Peyer's patch (tissue), 4 donors: ENCODE data around the gene CD3E. TPM values are rescaled to one million over a fixed set of nuclear protein-coding genes. Genes with fewer than 3 reads are reported as not detected.

Source experiments
- DNase-seq, 3 donors: peaks; one replicate each; pipeline ENCODE4 v3.0.0-alpha.2; 2017 to 2019
- H3K27ac ChIP-seq, 4 donors: fragments of 200-600 bp; sonication (generic); one replicate each; pipeline ENCODE4 v1.5.1; 2016 to 2019
- H3K27me3 ChIP-seq, 2 donors: fragments of 200-600 bp; sonication (generic); one replicate each; pipeline ENCODE4 v1.5.1; 2019
- H3K36me3 ChIP-seq, 3 donors: fragments of 200-600 bp; sonication (generic); one replicate each; pipeline ENCODE4 v1.5.1; 2016 to 2019
- H3K4me1 ChIP-seq, 4 donors: fragments of 200-600 bp; sonication (generic); one replicate each; pipeline ENCODE4 v1.5.1; 2016 to 2019
- H3K4me3 ChIP-seq, 4 donors: fragments of 200-600 bp; sonication (generic); 1 replicate in 3 of 4; 2 replicates in 1 of 4; pipeline ENCODE4 v1.5.1; 2016 to 2019; ENCODE audit warnings: mild to moderate bottlenecking in 1 of 4
- H3K9me3 ChIP-seq, 4 donors: fragments of 200-600 bp; sonication (generic); one replicate each; pipeline ENCODE4 v1.5.1; 2016 to 2019; ENCODE audit warnings: mild to moderate bottlenecking in 1 of 4
- CTCF ChIP-seq, 6 experiments: fragments of 450-650 bp in 4 of 6; fragments of 200-600 bp in 2 of 6; sonication (generic) in 1 of 6; IDR thresholded peaks; one replicate each; pipeline ENCODE4 v1.5.1; 2017 to 2019; ENCODE audit warnings: antibody characterized with exemption in 6 of 6, mild to moderate bottlenecking in 3 of 6, moderate library complexity in 1 of 6
- POLR2A ChIP-seq, 2 donors: fragments of 450-650 bp; IDR thresholded peaks; one replicate each; pipeline ENCODE4 v1.5.1; 2017; ENCODE audit warnings: antibody characterized with exemption in 2 of 2, mild to moderate bottlenecking in 2 of 2, moderate library complexity in 2 of 2
- total RNA-seq, 4 donors: library from RNA; depleted of rRNA; stranded (reverse); fragments of >200 nt; gene quantifications; one replicate each; pipeline ENCODE4 v1.1.0, GENCODE V29; 2016

Gene CD3E
- total RNA-seq, 4 donors from 2014 or later = 6.6 to 9.9 (median 8.7) TPM

DNA sequence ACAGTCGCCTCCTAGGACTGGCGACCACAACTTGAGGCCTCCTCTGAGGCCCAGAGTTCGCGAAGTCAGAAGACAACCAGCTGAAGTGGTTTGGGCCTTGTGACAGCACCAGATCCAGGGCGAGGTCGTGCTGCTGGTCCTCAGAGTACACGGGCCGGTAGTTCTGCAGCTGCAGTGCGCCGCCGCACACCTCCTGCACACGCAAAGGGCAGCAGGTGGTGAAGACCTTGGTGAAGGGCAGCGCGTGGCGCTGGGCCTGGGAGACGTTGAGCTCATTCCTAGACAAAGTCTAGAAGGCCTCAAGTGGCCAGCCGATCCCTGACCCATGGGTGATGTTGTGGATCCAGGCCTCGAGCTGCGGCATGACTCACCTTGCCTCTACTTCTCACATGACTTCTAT is 18.2 kb downstream of the CD3E start:
- DNase-seq = no peak
- Histone ChIP-seq H3K27me3 (no peaks in the 10 kb centered on the region), H3K36me3 (no peaks in the 10 kb centered on the region)

DNA sequence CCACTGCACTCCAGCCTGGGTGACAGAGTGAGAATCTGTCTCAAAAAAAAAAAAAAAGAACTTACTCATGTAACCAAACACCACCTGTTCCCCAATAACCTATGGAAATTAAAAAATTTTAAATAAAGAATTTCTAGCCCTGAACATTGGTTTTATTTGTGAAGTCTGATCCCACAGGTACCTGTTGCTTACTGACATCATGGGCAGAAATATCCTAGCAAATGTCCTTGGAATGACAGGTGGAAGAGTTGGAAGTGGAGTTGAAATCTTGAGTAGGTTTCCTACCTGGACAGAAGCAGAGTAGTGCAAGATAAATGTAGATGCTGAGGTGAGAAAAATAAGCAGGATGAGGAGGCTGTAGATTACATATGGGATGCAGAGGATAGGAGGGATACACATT is 20.8 kb downstream of the CD3E start:
- no peaks in the 10 kb centered on the region for H3K9me3 ChIP-seq
- no peaks in the 10 kb centered on the region for H3K36me3 ChIP-seq
- DNase-seq = no peak
- no peak overlapping the region for H3K27ac ChIP-seq
- no peak for TF ChIP-seq POLR2A (IDR thresholded peaks at IDR 0.05)
- H3K4me1 ChIP-seq = peaks cover 0 to 8% (median 2%) of the 10 kb centered on the region in 4 donors
- no peak overlapping the region for H3K4me3 ChIP-seq
- no peaks in the 10 kb centered on the region for H3K27me3 ChIP-seq

More for the DNA sequence above, 18.2 kb downstream of the CD3E start:
- H3K9me3 ChIP-seq = no peaks in the 10 kb centered on the region
- H3K27ac ChIP-seq = no peak overlapping the region
- H3K4me1 ChIP-seq = peaks cover 0 to 17% (median 9%) of the 10 kb centered on the region in 4 donors
- no peak for TF ChIP-seq CTCF (IDR thresholded peaks at IDR 0.05)
- no peak for TF ChIP-seq POLR2A (IDR thresholded peaks at IDR 0.05)
- no peak overlapping the region for H3K4me3 ChIP-seq

- no peak for TF ChIP-seq POLR2A (IDR thresholded peaks at IDR 0.05)
- no peak for TF ChIP-seq CTCF (IDR thresholded peaks at IDR 0.05)
These were observed 24.2 kb downstream of the CD3E start for GRCh38 chr11:118328745-118329144.

DNA sequence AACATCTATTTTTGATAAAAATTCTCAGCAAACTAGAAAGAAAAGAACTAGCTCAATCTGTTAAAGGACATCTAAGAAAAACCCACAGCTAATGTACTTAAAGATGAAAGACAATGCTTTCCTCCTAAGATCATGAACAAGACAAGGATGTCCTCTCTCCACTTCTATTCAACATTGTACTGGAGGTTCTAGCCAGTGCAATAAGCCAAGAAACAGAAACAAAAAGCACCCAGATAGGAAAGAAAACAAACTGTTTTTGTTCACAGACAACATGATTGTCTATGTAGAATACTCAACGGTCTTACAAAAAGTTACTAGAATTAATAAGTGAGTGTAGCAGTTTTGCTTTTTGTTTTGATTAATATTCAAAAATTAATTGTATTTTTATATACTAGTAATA is 30.2 kb downstream of the CD3E start:
- DNase-seq = no peak
- Histone ChIP-seq H3K36me3 (no peaks in the 10 kb centered on the region), H3K27ac (peak overlapping the region in 3 of 4 donors; percentile 21 to 27 (median 22)), H3K4me1 (peaks cover 0 to 9% (median 0%) of the 10 kb centered on the region in 4 donors), H3K9me3 (no peaks in the 10 kb centered on the region), H3K4me3 (no peak overlapping the region), H3K27me3 (no peaks in the 10 kb centered on the region)
- no peak for TF ChIP-seq POLR2A (IDR thresholded peaks at IDR 0.05)
- no peak for TF ChIP-seq CTCF (IDR thresholded peaks at IDR 0.05)

More at GRCh38 chr11:118328745-118329144, 24.2 kb downstream of the CD3E start:
- Histone ChIP-seq H3K4me3 (no peak overlapping the region), H3K27ac (no peak overlapping the region), H3K4me1 (no peaks in the 10 kb centered on the region), H3K9me3 (no peaks in the 10 kb centered on the region), H3K36me3 (no peaks in the 10 kb centered on the region), H3K27me3 (no peaks in the 10 kb centered on the region)
- DNase-seq = no peak

GRCh38 chr11:118338637-118339061 is 34.1 kb downstream of the CD3E start:
- Histone ChIP-seq H3K36me3 (no peaks in the 10 kb centered on the region), H3K27ac (peak overlapping the region; percentile 59 to 75 (median 69)), H3K4me3 (peak overlapping the region in 1 of 4 donors; percentile 33), H3K27me3 (no peaks in the 10 kb centered on the region), H3K4me1 (peaks cover 0 to 9% (median 0%) of the 10 kb centered on the region in 4 donors), H3K9me3 (no peaks in the 10 kb centered on the region)
- TF ChIP-seq CTCF (IDR thresholded peaks at IDR 0.05) = no peak
- TF ChIP-seq POLR2A (IDR thresholded peaks at IDR 0.05) = no peak
- peak; percentile 53 to 91 (median 82) for DNase-seq

- Histone ChIP-seq H3K4me3 (peak overlapping the region in 3 of 4 donors; percentile 24 to 33 (median 27)), H3K36me3 (no peaks in the 10 kb centered on the region), H3K9me3 (no peaks in the 10 kb centered on the region), H3K27me3 (no peaks in the 10 kb centered on the region), H3K4me1 (peaks cover 0 to 9% (median 0%) of the 10 kb centered on the region in 4 donors), H3K27ac (peak overlapping the region; percentile 59 to 75 (median 69))
- TF ChIP-seq POLR2A (IDR thresholded peaks at IDR 0.05) (no peak), CTCF (IDR thresholded peaks at IDR 0.05) (no peak)
- no peak for DNase-seq
These were observed 34.9 kb downstream of the CD3E start for GRCh38 chr11:118339281-118339961.
